DND-41 (cell line): ENCODE data around the gene IQCE.

Experiments used
- ATAC-seq: fragments of 200-7000 bp; cut with Tn5 transposase; 3 replicates; pipeline ENCODE4 v1.9.1; 2021; ENCODE audit warnings: low read depth; ENCODE audit not compliant: insufficient read depth
- DNase-seq: peaks from one replicate; pipeline ENCODE4 v3.0.0-alpha.2; 2020
- H2AFZ ChIP-seq: 2 replicates; pipeline ENCODE4 v1.6.0; 2012; ENCODE audit warnings: low read depth, low read length
- H3K27ac ChIP-seq: 2 replicates; pipeline ENCODE4 v1.5.1; 2012; ENCODE audit warnings: low read length, inconsistent platforms
- H3K27me3 ChIP-seq: fragments of 200-600 bp; sonication (generic); 2 replicates; pipeline ENCODE4 v1.6.0; 2012; ENCODE audit warnings: low read length, mild to moderate bottlenecking, inconsistent platforms; ENCODE audit not compliant: insufficient read depth, poor library complexity
- H3K36me3 ChIP-seq: 2 replicates; pipeline ENCODE4 v1.5.1; 2012; ENCODE audit warnings: low read length, inconsistent platforms; ENCODE audit not compliant: insufficient read depth
- H3K4me1 ChIP-seq: 2 replicates; pipeline ENCODE4 v1.5.1; 2012; ENCODE audit warnings: mild to moderate bottlenecking, low read length; ENCODE audit not compliant: insufficient read depth
- H3K4me2 ChIP-seq: 2 replicates; pipeline ENCODE4 v1.6.0; 2012; ENCODE audit warnings: mild to moderate bottlenecking, moderate library complexity, low read length, inconsistent platforms; ENCODE audit not compliant: insufficient read depth
- H3K4me3 ChIP-seq, 2 experiments: fragments of 200-600 bp in 1 of 2; shearing (Covaris generic) in 1 of 2; 2 replicates each; pipeline ENCODE4 v1.5.1; 2012 to 2016; ENCODE audit warnings: inconsistent platforms in 2 of 2, low read length in 2 of 2, mild to moderate bottlenecking in 2 of 2, low read depth in 1 of 2, moderate library complexity in 1 of 2
- H3K79me2 ChIP-seq: 2 replicates; pipeline ENCODE4 v1.6.0; 2012; ENCODE audit warnings: low read length, inconsistent platforms; ENCODE audit not compliant: insufficient read depth
- H3K9ac ChIP-seq: 2 replicates; pipeline ENCODE4 v1.6.0; 2012; ENCODE audit warnings: low read depth, mild to moderate bottlenecking, inconsistent platforms, low read length, moderate library complexity
- H3K9me3 ChIP-seq: 2 replicates; pipeline ENCODE4 v1.5.1; 2012; ENCODE audit warnings: low read length, moderate library complexity, mild to moderate bottlenecking, inconsistent platforms; ENCODE audit not compliant: insufficient read depth, severe bottlenecking
- H4K20me1 ChIP-seq: 2 replicates; pipeline ENCODE4 v1.6.0; 2012; ENCODE audit warnings: low read length; ENCODE audit not compliant: insufficient read depth
- EZH2 ChIP-seq: IDR thresholded peaks from 3 replicates; pipeline ENCODE4 v1.6.1; 2012; ENCODE audit warnings: borderline replicate concordance, low read depth, mild to moderate bottlenecking, moderate library complexity, low read length, inconsistent platforms; ENCODE audit not compliant: severe bottlenecking
- TF ChIP-seq, protein P1 (sequence below): IDR thresholded peaks from 2 replicates; pipeline ENCODE4 v1.5.1; 2012; ENCODE audit warnings: borderline replicate concordance, low read length, moderate library complexity, mild to moderate bottlenecking; ENCODE audit not compliant: poor library complexity, severe bottlenecking; ENCODE audit errors: extremely low read depth

IQCE gene

GRCh38 chr7:2567679-2568278 lies 9.0 kb downstream of the IQCE start:
- no peak for ATAC-seq
- no peak overlapping the region for H2AFZ ChIP-seq
- H3K4me1 ChIP-seq, result no peaks in the 10 kb centered on the region
- no peak overlapping the region for H3K4me3 ChIP-seq
- DNase-seq, result no peak
- no peaks in the 10 kb centered on the region; the same call in 1 of the 2 replicates for H3K79me2 ChIP-seq
- no peak overlapping the region for H3K9ac ChIP-seq
- H3K9me3 ChIP-seq, result no peaks in the 10 kb centered on the region
- H3K27me3 ChIP-seq, result no peaks in the 10 kb centered on the region
- TF ChIP-seq EZH2, result no peak
- TF ChIP-seq, protein P1, sequence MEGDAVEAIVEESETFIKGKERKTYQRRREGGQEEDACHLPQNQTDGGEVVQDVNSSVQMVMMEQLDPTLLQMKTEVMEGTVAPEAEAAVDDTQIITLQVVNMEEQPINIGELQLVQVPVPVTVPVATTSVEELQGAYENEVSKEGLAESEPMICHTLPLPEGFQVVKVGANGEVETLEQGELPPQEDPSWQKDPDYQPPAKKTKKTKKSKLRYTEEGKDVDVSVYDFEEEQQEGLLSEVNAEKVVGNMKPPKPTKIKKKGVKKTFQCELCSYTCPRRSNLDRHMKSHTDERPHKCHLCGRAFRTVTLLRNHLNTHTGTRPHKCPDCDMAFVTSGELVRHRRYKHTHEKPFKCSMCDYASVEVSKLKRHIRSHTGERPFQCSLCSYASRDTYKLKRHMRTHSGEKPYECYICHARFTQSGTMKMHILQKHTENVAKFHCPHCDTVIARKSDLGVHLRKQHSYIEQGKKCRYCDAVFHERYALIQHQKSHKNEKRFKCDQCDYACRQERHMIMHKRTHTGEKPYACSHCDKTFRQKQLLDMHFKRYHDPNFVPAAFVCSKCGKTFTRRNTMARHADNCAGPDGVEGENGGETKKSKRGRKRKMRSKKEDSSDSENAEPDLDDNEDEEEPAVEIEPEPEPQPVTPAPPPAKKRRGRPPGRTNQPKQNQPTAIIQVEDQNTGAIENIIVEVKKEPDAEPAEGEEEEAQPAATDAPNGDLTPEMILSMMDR, result peak; percentile 38
- no peak overlapping the region for H3K4me2 ChIP-seq
- peaks cover 4% of the 10 kb centered on the region; the same call in 1 of the 2 replicates for H4K20me1 ChIP-seq
- no peak overlapping the region for H3K27ac ChIP-seq
- H3K36me3 ChIP-seq, result 0 out of 2 replicates have a peak, but pooled peaks cover 4% of the 10 kb centered on the region

DNA sequence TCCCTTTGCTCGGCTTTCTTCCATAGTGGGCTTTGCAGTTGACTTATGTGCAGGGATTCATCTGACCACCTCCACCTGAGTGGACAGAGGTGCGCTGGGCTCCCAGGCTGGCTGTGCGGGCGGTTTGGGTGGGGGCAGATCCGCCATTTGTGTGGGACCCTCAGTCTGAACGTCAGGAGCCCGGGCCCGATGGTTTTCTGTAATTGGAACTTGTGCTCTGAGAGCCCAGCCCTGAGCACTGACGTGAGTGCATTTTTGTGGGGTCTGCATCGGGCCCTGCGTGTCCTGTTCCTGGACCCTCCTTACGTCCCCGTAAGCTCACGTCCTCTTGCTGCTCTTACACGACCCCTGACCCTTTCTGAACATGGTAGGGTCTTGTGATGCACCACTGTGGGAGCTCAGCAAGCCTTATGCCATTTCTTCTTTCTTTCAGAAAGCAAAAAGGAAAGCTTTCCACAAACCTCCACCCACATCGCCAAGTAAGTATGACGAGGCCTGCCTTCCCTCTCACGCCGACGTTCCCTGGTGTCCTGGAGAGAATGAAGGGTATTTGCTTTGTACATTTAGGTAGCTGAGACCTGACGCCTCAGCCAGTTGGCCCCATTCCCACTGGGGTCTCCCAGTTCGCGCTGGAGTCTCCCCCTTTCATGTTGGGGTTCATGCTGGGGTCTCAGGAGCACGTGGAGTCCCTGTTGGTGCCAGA lies 9.9 kb downstream of the IQCE start:
- Histone ChIP-seq H4K20me1 (peaks cover 4% of the 10 kb centered on the region; the same call in 1 of the 2 replicates), H3K4me2 (no peak overlapping the region), H2AFZ (no peak overlapping the region), H3K4me3 (no peak overlapping the region), H3K79me2 (no peaks in the 10 kb centered on the region), H3K36me3 (peaks cover 6% of the 10 kb centered on the region; the same call in 1 of the 2 replicates), H3K4me1 (no peaks in the 10 kb centered on the region), H3K9ac (no peak overlapping the region), H3K9me3 (no peaks in the 10 kb centered on the region), H3K27ac (no peak overlapping the region), H3K27me3 (no peaks in the 10 kb centered on the region)
- ATAC-seq (no peak), DNase-seq (no peak)
- TF ChIP-seq EZH2, result no peak
- TF ChIP-seq, protein P1, result no peak

- Histone ChIP-seq H3K4me1 (no peaks in the 10 kb centered on the region), H3K9ac (no peak overlapping the region), H3K27me3 (no peaks in the 10 kb centered on the region), H2AFZ (no peak overlapping the region), H3K27ac (no peak overlapping the region), H3K4me2 (no peak overlapping the region), H3K4me3 (no peak overlapping the region), H3K36me3 (peaks cover 10% of the 10 kb centered on the region; the same call in 1 of the 2 replicates), H4K20me1 (peaks cover 4% of the 10 kb centered on the region; the same call in 1 of the 2 replicates), H3K9me3 (no peaks in the 10 kb centered on the region), H3K79me2 (no peaks in the 10 kb centered on the region)
- no peak for DNase-seq
- TF ChIP-seq, protein P1, result no peak
- TF ChIP-seq EZH2, result no peak
- ATAC-seq, result no peak
These were observed 10.6 kb downstream of the IQCE start for GRCh38 chr7:2569421-2569820.
